ENCODE measurements around the gene CLCN3. TPM values are rescaled to one million over a fixed set of nuclear protein-coding genes. Genes with fewer than 3 reads are reported as not detected.

The CLCN3 gene
- total RNA-seq, 2 donors from 2014 or later: 67.2 to 96.4 TPM

GRCh38 chr4:169616846-169617245 is 3.5 kb upstream of the CLCN3 start:
- intact Hi-C loops (cut with DNase I): no loop called here
- no peak for DNase-seq (ENCODE audit: low spot score)

GRCh38 chr4:169617306-169617705 is 3.1 kb upstream of the CLCN3 start:
- DNase-seq (ENCODE audit: low spot score): no peak
- H3K4me3 ChIP-seq: no peak overlapping the region
- H3K4me1 ChIP-seq (replicated peaks): no peaks in the 10 kb centered on the region
- no peak for TF ChIP-seq CTCF (IDR thresholded peaks at IDR 0.05)
- no peaks in the 10 kb centered on the region for H3K27me3 ChIP-seq (replicated peaks; ENCODE audit: insufficient read depth)
- intact Hi-C loops (cut with DNase I): no loop called here
- no peaks in the 10 kb centered on the region for H3K9me3 ChIP-seq
- H3K27ac ChIP-seq: no peak overlapping the region
- WGBS: 75% methylated on average over 2 of the region's 2 CpGs
- H3K36me3 ChIP-seq: no peaks in the 10 kb centered on the region

More at GRCh38 chr4:169616846-169617245, 3.5 kb upstream of the CLCN3 start:
- Histone ChIP-seq H3K27ac (no peak overlapping the region), H3K36me3 (no peaks in the 10 kb centered on the region), H3K4me1 (replicated peaks) (no peaks in the 10 kb centered on the region), H3K4me3 (no peak overlapping the region), H3K9me3 (no peaks in the 10 kb centered on the region), H3K27me3 (replicated peaks; ENCODE audit: insufficient read depth) (no peaks in the 10 kb centered on the region)
- TF ChIP-seq CTCF (IDR thresholded peaks at IDR 0.05) (no peak), POLR2A (IDR thresholded peaks at IDR 0.05) (no peak), POLR2AphosphoS5 (IDR thresholded peaks at IDR 0.05) (no peak)

- no peak for TF ChIP-seq POLR2AphosphoS5 (IDR thresholded peaks at IDR 0.05)
- no peak for TF ChIP-seq CTCF (IDR thresholded peaks at IDR 0.05)
- Histone ChIP-seq H3K4me1 (replicated peaks) (peaks cover 2% of the 10 kb centered on the region), H3K36me3 (no peaks in the 10 kb centered on the region), H3K27me3 (replicated peaks; ENCODE audit: insufficient read depth) (no peaks in the 10 kb centered on the region), H3K4me3 (no peak overlapping the region), H3K27ac (no peak overlapping the region), H3K9me3 (no peaks in the 10 kb centered on the region)
- intact Hi-C loops (cut with DNase I): no loop called here
- no peak for DNase-seq (ENCODE audit: low spot score)
- 59% methylated on average over 3 of the region's 3 CpGs for WGBS
Observed at GRCh38 chr4:169618286-169618685, 2.1 kb upstream of the CLCN3 start.

GRCh38 chr4:169618986-169619385 is 1.4 kb upstream of the CLCN3 start:
- WGBS: 86% methylated on average over 4 of the region's 4 CpGs
- no peaks in the 10 kb centered on the region for H3K36me3 ChIP-seq
- TF ChIP-seq POLR2AphosphoS5 (IDR thresholded peaks at IDR 0.05) (no peak), POLR2A (IDR thresholded peaks at IDR 0.05) (no peak), CTCF (IDR thresholded peaks at IDR 0.05) (no peak)
- no peaks in the 10 kb centered on the region for H3K27me3 ChIP-seq (replicated peaks; ENCODE audit: insufficient read depth)
- H3K27ac ChIP-seq: peak overlapping the region; percentile 98 to 99
- intact Hi-C loops (cut with DNase I): no loop called here
- no peak for DNase-seq (ENCODE audit: low spot score)
- no peaks in the 10 kb centered on the region for H3K9me3 ChIP-seq
- peak overlapping the region; percentile 64 to 69 for H3K4me3 ChIP-seq
- H3K4me1 ChIP-seq (replicated peaks): peaks cover 2% of the 10 kb centered on the region

- Histone ChIP-seq H3K36me3 (no peaks in the 10 kb centered on the region), H3K27me3 (replicated peaks; ENCODE audit: insufficient read depth) (no peaks in the 10 kb centered on the region), H3K4me1 (replicated peaks) (peaks cover 2% of the 10 kb centered on the region), H3K27ac (peak overlapping the region; percentile 98 to 99), H3K9me3 (no peaks in the 10 kb centered on the region), H3K4me3 (peak overlapping the region; percentile 64 to 69)
- intact Hi-C loops (cut with DNase I): no loop called here
- TF ChIP-seq POLR2AphosphoS5 (IDR thresholded peaks at IDR 0.05) (peak; percentile 60), POLR2A (IDR thresholded peaks at IDR 0.05) (peak; percentile 30), CTCF (IDR thresholded peaks at IDR 0.05) (peak in 3 of 4 experiments; percentile 50 to 77 (median 69))
- DNase-seq (ENCODE audit: low spot score): peak; percentile 72
- 2% methylated on average over 12 of the region's 12 CpGs for WGBS
Observed at GRCh38 chr4:169619518-169619957, 840 bp upstream of the CLCN3 start.
